CD4-positive, CD25-positive, alpha-beta regulatory T cell (primary cell): ENCODE measurements around the gene CPED1. TPM values are rescaled to one million over a fixed set of nuclear protein-coding genes. Genes with fewer than 3 reads are reported as not detected.

Experiments used
- ATAC-seq, 2 donors: fragments of 150-1000 bp; cut with Tn5 transposase; one replicate each; pipeline ENCODE4 v1.10.0; 2021; ENCODE audit warnings: low read depth in 2 of 2, moderate number of reproducible peaks in 2 of 2, moderate library complexity in 1 of 2
- DNase-seq, 3 donors: peaks; one replicate each; pipeline versions ENCODE4 v3.0.0 to v3.0.0-alpha.2; 2012 to 2022; ENCODE audit warnings: mixed read lengths in 1 of 3
- H3K27ac ChIP-seq: one replicate; pipeline ENCODE4 v1.7.0; 2013; ENCODE audit warnings: mild to moderate bottlenecking, low read length; ENCODE audit not compliant: insufficient read depth, poor library complexity, severe bottlenecking
- H3K27me3 ChIP-seq: one replicate; pipeline ENCODE4 v1.7.0; 2013; ENCODE audit warnings: low read length; ENCODE audit not compliant: control insufficient read depth, insufficient read depth
- H3K36me3 ChIP-seq: one replicate; pipeline ENCODE4 v1.7.0; 2013; ENCODE audit warnings: mild to moderate bottlenecking, low read length, moderate library complexity; ENCODE audit not compliant: control insufficient read depth, insufficient read depth
- H3K4me1 ChIP-seq: 2 replicates; pipeline ENCODE4 v1.7.0; 2013; ENCODE audit warnings: mild to moderate bottlenecking, low read length; ENCODE audit not compliant: insufficient read depth, control insufficient read depth, poor library complexity, severe bottlenecking
- H3K4me3 ChIP-seq: one replicate; pipeline ENCODE4 v1.7.0; 2013; ENCODE audit warnings: low read depth, mild to moderate bottlenecking, low read length, moderate library complexity
- H3K9me3 ChIP-seq, 2 experiments: 1 replicate in 1 of 2; 2 replicates in 1 of 2; pipeline ENCODE4 v1.7.0; 2013; ENCODE audit warnings: low read length in 2 of 2, mild to moderate bottlenecking in 1 of 2, moderate library complexity in 1 of 2; ENCODE audit not compliant: control insufficient read depth in 2 of 2
- H3K27ac Mint-ChIP-seq, 3 donors: one replicate each; pipeline ENCODE4 v1.8.0; 2020 to 2022; ENCODE audit warnings: mild to moderate bottlenecking in 3 of 3, mixed read lengths in 3 of 3, moderate library complexity in 2 of 3
- H3K27me3 Mint-ChIP-seq: one replicate; pipeline ENCODE4 v1.8.0; 2022; ENCODE audit warnings: mild to moderate bottlenecking, mixed read lengths
- H3K36me3 Mint-ChIP-seq: one replicate; pipeline ENCODE4 v1.8.0; 2020; ENCODE audit warnings: mixed read lengths
- H3K4me1 Mint-ChIP-seq, 4 donors: one replicate each; pipeline ENCODE4 v1.8.0; 2020 to 2022; ENCODE audit warnings: mixed read lengths in 4 of 4, mild to moderate bottlenecking in 1 of 4
- H3K4me3 Mint-ChIP-seq, 4 donors: one replicate each; pipeline ENCODE4 v1.8.0; 2020 to 2022; ENCODE audit warnings: mild to moderate bottlenecking in 4 of 4, mixed read lengths in 4 of 4, moderate library complexity in 3 of 4
- H3K9me3 Mint-ChIP-seq, 7 donors: one replicate each; pipeline ENCODE4 v1.8.0; 2020 to 2022; ENCODE audit warnings: mixed read lengths in 7 of 7, mild to moderate bottlenecking in 3 of 7, moderate library complexity in 2 of 7
- polyA plus RNA-seq, 4 donors: library from polyadenylated mRNA; unstranded; fragments of 300-500 nt; fragmentation: Illumina TruSeq; gene quantifications; one replicate each; pipeline ENCODE4 v1.2.3, GENCODE V29; 2021
- total RNA-seq: library from RNA; stranded (reverse); gene quantifications from one replicate; pipeline ENCODE4 v1.2.3, GENCODE V29; 2022

CPED1 gene
- total and polyA plus RNA-seq, 5 donors from 2014 or later = 0.17 to 0.24 TPM; not detected in 3

GRCh38 chr7:121323515-121324302 is 335.2 kb downstream of the CPED1 start:
- H3K27me3 Mint-ChIP-seq = peaks cover 40% of the 10 kb centered on the region
- Histone ChIP-seq H3K4me1 (no peaks in the 10 kb centered on the region), H3K4me3 (no peak overlapping the region), H3K27ac (no peak overlapping the region), H3K27me3 (peaks cover 11% of the 10 kb centered on the region), H3K9me3 (no peaks in the 10 kb centered on the region), H3K36me3 (no peaks in the 10 kb centered on the region)
- H3K4me1 Mint-ChIP-seq = peaks cover 0 to 4% (median 0%) of the 10 kb centered on the region in 4 donors
- H3K4me3 Mint-ChIP-seq = no peak overlapping the region
- ATAC-seq = no peak
- H3K36me3 Mint-ChIP-seq = no peaks in the 10 kb centered on the region
- no peak for DNase-seq
- no peak overlapping the region for H3K27ac Mint-ChIP-seq
- peaks cover 0 to 2% (median 0%) of the 10 kb centered on the region in 7 donors for H3K9me3 Mint-ChIP-seq

- H3K4me1 ChIP-seq = peaks cover 15% of the 10 kb centered on the region
- H3K27me3 ChIP-seq = peaks cover 30% of the 10 kb centered on the region
- no peak for ATAC-seq
- no peak overlapping the region for H3K4me3 ChIP-seq
- Mint-ChIP-seq H3K4me1 (peaks cover 0 to 20% (median 0%) of the 10 kb centered on the region in 4 donors), H3K27ac (no peak overlapping the region), H3K9me3 (peaks cover 0 to 1% (median 0%) of the 10 kb centered on the region in 7 donors), H3K27me3 (peaks cover 68% of the 10 kb centered on the region), H3K36me3 (no peaks in the 10 kb centered on the region), H3K4me3 (no peak overlapping the region)
- H3K27ac ChIP-seq = no peak overlapping the region
- no peaks in the 10 kb centered on the region for H3K9me3 ChIP-seq
- DNase-seq = no peak
- no peaks in the 10 kb centered on the region for H3K36me3 ChIP-seq
These were observed 339.2 kb downstream of the CPED1 start for GRCh38 chr7:121327671-121328070.

GRCh38 chr7:121328508-121329190 is 340.1 kb downstream of the CPED1 start, which contains the start of gene WNT16:
Gene WNT16 (plus strand): TSS chr7:121329000. CDS start chr7:121329293, 293 bp downstream.
- no peaks in the 10 kb centered on the region for H3K36me3 ChIP-seq
- H3K27ac Mint-ChIP-seq = no peak within 1 kb of the TSS
- DNase-seq (no peak), ATAC-seq (no peak)
- H3K4me3 ChIP-seq = no peak within 1 kb of the TSS
- peaks cover 0 to 1% (median 0%) of the 10 kb centered on the region in 7 donors for H3K9me3 Mint-ChIP-seq
- H3K27ac ChIP-seq = no peak within 1 kb of the TSS
- peak within 1 kb of the TSS in 2 of 4 donors; percentile 2 to 32 for H3K4me3 Mint-ChIP-seq
- no peaks in the 10 kb centered on the region for H3K9me3 ChIP-seq
- H3K27me3 Mint-ChIP-seq = peaks cover 68% of the 10 kb centered on the region
- no peaks in the 10 kb centered on the region for H3K36me3 Mint-ChIP-seq
- H3K4me1 ChIP-seq = peaks cover 15% of the 10 kb centered on the region
- peaks cover 0 to 20% (median 0%) of the 10 kb centered on the region in 4 donors for H3K4me1 Mint-ChIP-seq
- H3K27me3 ChIP-seq = peaks cover 30% of the 10 kb centered on the region

GRCh38 chr7:121329191-121330052 is 340.9 kb downstream of the CPED1 start:
- peaks cover 0 to 20% (median 0%) of the 10 kb centered on the region in 4 donors for H3K4me1 Mint-ChIP-seq
- Histone ChIP-seq H3K4me3 (no peak overlapping the region), H3K9me3 (no peaks in the 10 kb centered on the region), H3K27me3 (peaks cover 30% of the 10 kb centered on the region), H3K4me1 (peaks cover 15% of the 10 kb centered on the region), H3K27ac (no peak overlapping the region), H3K36me3 (no peaks in the 10 kb centered on the region)
- H3K36me3 Mint-ChIP-seq = no peaks in the 10 kb centered on the region
- H3K27ac Mint-ChIP-seq = no peak overlapping the region
- ATAC-seq (no peak), DNase-seq (peak in 1 of 3 donors; percentile 18)
- peaks cover 68% of the 10 kb centered on the region for H3K27me3 Mint-ChIP-seq
- peaks cover 0 to 1% (median 0%) of the 10 kb centered on the region in 7 donors for H3K9me3 Mint-ChIP-seq
- H3K4me3 Mint-ChIP-seq = peak overlapping the region in 1 of 4 donors; percentile 32

GRCh38 chr7:121330053-121330833 is 341.7 kb downstream of the CPED1 start:
- H3K4me3 ChIP-seq = no peak overlapping the region
- Mint-ChIP-seq H3K9me3 (peaks cover 0 to 1% (median 0%) of the 10 kb centered on the region in 7 donors), H3K27ac (no peak overlapping the region), H3K4me1 (peaks cover 0 to 20% (median 0%) of the 10 kb centered on the region in 4 donors), H3K27me3 (peaks cover 61% of the 10 kb centered on the region), H3K36me3 (no peaks in the 10 kb centered on the region), H3K4me3 (peak overlapping the region in 2 of 4 donors; percentile 24 to 44)
- no peak for ATAC-seq
- H3K27ac ChIP-seq = no peak overlapping the region
- DNase-seq = no peak
- H3K36me3 ChIP-seq = no peaks in the 10 kb centered on the region
- peaks cover 15% of the 10 kb centered on the region for H3K4me1 ChIP-seq
- no peaks in the 10 kb centered on the region for H3K9me3 ChIP-seq
- peaks cover 30% of the 10 kb centered on the region for H3K27me3 ChIP-seq

GRCh38 chr7:121331048-121331447 is 342.5 kb downstream of the CPED1 start:
- peaks cover 33% of the 10 kb centered on the region for H3K27me3 ChIP-seq
- ATAC-seq (no peak), DNase-seq (no peak)
- peaks cover 15% of the 10 kb centered on the region for H3K4me1 ChIP-seq
- Mint-ChIP-seq H3K27me3 (peaks cover 57% of the 10 kb centered on the region), H3K9me3 (peaks cover 0 to 1% (median 0%) of the 10 kb centered on the region in 7 donors), H3K4me3 (no peak overlapping the region), H3K4me1 (peaks cover 0 to 20% (median 0%) of the 10 kb centered on the region in 4 donors), H3K36me3 (no peaks in the 10 kb centered on the region), H3K27ac (no peak overlapping the region)
- H3K9me3 ChIP-seq = no peaks in the 10 kb centered on the region
- no peak overlapping the region for H3K4me3 ChIP-seq
- no peaks in the 10 kb centered on the region for H3K36me3 ChIP-seq
- no peak overlapping the region for H3K27ac ChIP-seq
